Urothelium cell line (cell line): Measurements from ENCODE around the gene MPP1.

Source experiments
- DNase-seq: peaks from one replicate; pipeline ENCODE4 v3.0.0; 2011; ENCODE audit warnings: low spot score, mixed read lengths
- FAIRE-seq: peaks from 2 replicates; lab custom pipeline; 2011; peaks lifted over from hg19 to GRCh38; lab: Jason Lieb, UNC

The MPP1 gene

DNA sequence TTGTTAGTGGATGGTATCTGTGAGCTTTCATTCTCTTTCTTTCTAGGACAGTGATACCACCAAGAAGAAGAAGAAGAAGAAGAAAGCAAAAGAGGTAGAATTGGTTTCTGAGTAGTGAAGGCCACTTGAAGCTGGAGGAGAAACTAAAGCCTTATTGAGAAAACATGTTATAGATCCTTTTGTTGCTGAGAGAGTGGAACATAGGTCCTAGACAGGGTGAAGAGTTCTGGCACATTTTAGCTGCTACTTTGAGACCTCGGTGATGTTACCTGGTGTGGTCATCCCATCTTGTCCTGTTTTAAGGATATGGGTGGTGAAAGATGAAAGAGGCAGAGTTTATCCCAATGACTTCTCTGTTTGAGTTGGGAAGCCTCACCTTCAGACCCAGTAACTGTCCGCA, 28.5 kb downstream of the MPP1 start:
- FAIRE-seq: no peak
- no peak for DNase-seq

DNA sequence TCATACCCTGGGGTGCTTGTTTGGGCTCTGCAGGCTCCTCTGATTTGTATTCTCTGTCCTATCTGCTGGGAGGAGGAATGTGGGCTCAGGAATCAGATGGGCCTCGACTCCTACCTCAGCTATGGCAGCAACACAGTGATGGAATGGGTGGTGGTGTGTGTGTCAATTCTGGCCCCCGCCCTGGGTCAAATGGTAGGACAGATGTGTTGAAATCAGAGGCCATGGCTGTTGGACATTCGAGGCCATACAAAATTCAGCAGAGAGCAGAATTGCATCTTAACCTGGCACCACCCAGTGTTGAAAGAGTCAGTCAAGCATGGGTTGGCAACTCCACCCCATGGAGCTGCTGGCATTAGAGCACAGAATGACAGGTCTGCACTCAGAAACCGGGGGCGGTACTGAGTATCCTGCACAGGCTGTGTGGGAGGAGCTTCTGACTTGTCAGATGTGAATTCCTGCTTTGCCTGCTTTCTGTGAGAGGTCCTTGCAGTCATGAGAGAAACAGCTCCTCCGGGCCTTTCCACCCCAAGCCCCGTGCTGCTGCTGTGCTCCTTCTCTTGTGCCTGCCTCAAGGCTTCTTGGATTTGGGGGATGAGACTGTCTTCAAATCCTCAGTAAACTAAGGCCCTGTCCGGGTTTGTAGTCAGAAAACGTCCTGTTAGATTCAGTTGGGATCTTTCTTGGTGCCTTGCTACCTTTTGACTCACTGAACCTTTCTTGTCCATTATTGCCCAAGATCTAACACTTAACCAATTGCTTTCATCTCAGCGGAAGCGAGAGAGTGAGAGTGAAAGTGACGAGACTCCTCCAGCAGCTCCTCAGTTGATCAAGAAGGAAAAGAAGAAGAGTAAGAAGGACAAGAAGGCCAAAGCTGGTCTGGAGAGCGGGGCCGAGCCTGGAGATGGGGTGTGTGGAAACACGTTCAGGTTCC, 29.6 kb downstream of the MPP1 start:
- no peak for FAIRE-seq
- no peak for DNase-seq

DNA sequence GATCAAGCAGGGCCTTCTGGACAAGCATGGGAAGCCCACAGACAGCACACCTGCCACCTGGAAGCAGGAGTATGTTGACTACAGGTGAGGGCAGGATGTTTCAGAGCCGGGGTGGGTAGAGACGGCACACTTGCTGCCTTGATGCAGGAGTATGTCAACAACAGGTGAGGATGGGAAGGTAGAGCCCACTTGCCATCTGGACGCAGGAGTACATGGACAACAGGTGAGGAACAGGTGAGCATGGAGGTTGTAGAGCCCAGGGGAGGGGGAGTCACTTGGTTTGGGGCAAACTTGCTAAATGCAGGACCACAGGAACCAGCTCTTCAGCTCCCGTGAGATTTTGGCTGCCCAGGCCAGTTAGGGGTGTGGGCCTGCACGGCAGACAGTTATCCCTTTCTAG, 30.7 kb downstream of the MPP1 start:
- no peak for FAIRE-seq

DNA sequence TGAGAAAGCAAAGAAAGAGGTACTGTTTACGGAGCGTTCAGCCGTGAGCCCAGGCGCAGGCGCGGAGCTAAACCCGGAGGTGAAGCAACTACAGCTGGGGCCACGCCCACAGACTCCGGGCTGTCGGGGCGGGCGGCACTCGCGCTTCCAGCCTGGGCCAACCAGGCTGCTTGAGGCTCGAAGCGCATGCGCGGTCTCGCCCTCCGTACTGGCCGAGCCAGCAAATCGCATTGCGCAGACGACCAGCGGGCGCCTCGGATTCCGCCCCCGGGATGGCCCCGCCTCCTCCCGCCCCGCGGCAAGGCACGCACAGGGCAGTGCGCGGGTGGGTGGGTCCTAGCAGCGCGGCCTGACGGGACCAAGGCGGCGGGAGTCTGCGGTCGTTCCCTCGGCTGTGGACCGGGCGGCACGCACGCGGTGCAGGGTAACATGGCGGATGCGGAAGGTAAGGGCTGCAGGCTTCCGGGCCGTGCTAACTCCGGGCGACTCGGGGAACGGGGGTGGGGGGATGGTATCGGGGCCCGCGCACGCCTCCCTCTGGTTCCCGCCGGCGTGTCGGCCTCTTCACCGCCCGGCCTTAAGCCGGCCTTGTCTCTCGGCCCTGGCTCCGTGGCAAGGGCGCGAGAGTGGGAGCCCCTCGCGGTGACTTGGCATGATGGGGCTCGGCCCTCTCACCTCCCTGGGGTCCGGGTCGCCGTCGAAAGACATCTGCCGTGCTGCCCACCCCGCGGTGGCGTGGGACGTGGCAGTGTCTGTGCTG, 42.6 kb downstream of the MPP1 start, which contains the start of gene DKC1:
Gene DKC1 (plus strand): TSS at position 328 of the 760 bp plus-strand sequence. CDS start 102 bp downstream, at position 430.
- DNase-seq (peak; percentile 97), FAIRE-seq (peak; percentile 74)

More for the DNA sequence above, 30.7 kb downstream of the MPP1 start:
- DNase-seq: no peak

DNA sequence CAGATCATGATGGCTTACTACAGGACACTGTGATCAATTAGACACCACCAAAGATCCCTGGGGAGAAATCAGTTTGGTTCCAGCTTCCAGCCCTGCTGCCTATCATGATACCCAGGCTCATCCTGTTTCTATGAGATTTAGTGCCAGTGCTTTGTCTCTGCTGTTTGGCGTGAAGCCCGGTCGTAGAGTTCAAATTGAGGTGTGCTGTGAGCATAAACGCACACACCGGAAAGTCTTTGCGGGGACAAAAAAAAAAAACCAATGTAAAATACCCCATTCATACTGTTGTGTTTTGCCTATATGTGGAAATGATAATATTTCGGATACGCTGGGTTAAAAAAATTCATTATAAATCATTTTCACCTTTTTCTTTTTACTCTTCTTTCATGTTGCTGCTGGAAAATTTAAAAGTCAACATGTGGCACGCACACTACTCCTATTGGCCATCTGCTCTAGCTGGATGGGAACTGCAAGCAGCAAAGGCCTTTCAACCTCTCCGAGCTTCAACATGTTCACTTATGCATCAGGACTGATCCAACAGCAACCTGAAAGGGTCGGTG, 43.2 kb downstream of the MPP1 start:
- FAIRE-seq: no peak
- DNase-seq: no peak

DNA sequence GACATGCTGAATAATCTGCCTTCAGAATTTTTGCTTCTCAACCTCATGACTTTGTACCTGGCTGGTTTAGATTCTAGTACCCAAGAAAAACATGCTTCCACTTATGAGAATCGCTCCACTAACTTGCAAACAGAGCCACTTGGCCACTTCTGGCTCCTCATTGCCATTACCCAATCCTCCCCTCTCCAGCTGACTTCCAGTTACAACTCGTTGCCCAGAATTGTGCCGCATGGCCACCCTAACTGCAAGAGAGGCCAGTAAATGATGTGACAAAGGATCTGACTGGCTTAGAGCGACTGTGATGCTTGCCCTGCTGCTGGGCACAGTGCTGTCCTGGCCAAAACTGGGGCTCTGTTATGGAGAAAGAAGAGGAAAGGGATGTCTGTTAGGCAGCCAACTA, 46.6 kb downstream of the MPP1 start:
- DNase-seq: no peak
- no peak for FAIRE-seq

DNA sequence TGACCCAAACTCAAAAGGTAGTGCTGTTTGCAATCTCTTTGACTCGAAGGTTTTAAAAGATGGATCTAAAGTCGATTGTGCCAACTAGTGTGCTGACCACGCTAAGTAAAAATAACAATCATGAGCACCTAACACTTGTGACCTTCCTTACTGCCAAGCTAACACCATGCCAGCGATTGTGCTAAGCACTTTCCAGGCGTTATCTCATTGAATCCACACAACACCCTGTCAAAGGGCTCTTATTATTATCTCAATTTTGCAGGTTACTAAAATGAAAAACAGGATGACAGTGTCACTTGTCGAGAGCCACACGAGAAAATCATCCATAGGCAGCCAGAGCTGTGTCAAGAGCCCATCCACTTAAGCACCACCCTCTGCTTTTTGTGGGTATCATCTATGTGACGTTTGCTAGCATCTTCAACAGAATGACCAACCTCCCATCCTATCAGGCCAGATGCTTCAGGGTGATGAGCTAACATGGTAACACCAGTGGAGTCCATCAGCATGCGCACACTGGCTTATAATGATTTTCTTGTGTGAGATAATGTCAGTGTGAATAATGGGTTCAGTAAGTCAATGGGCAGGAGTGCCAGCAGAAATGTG, 53.5 kb downstream of the MPP1 start:
- DNase-seq (no peak), FAIRE-seq (no peak)

DNA sequence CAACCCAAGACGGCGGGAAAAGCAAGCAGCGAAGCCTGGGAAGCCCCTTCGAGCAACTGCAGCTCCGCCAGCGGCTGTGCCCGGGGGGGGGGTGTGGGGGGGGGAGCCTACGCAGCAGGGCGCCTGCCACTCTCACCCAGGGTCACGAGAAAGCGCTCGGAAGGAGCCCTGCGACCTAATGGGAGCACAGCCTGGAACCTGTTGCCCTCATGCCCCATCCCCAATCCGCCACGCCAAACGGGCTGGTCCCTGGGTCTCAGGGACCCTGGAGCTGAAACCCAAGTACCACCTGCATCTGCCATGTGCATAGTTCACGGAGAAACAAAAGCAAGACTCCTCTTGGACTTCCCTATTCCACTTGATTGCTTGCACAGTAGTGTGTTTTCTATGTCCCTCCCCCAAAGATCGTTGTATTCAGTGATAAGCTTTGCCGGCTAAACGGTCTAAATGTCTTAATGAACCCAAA, 54.0 kb downstream of the MPP1 start:
- DNase-seq (no peak), FAIRE-seq (no peak)

DNA sequence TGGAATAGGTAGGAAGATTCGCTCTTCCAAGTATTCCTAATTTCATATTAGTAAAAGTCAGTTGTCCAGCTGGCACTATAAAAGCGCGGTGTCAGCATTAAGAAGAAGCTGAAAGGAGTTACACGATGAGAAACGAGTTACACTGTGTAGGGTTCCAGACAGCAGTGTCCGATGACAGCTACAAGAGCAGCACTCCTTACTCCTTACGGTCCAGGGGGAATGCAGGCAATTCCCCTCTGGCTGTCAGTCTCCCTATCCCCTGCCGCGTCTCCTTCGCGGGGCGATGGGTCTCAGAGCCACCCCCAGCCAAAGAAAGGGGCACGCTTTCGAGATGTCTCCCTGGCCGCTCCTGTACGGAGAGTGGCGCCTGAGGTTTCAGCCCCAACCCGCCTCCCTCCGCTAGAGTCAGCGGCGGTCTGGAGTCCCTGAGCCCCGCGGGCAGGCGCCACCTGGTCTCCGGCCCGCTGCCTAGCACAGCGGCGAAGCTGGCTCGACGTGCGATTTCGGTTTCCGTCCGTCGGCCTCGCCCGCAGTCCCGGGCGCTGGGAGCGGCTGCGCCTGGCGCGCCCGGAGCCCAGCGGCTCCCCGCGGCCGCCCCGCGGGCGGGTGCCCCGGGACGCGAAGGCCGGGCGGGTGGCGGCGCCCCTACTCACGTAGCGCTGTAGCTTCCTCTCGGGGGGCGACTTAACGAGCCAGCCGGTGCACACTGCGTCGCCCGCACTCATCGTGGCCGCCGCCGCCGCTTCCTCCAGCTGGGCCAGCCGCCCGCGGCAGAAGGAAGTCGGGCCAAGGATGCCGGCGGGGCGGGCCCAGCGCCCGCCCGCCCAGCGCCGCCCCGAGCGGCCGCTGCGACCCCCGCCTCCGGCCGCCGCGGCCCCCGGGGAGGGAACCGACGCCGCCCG, 54.7 kb downstream of the MPP1 start, which contains the start of gene GAB3:
Gene GAB3 (minus strand): TSS at position 777 of the 902 bp plus-strand sequence. CDS start 52 bp downstream, at position 725.
- DNase-seq (peak; percentile 40), FAIRE-seq (no peak)

DNA sequence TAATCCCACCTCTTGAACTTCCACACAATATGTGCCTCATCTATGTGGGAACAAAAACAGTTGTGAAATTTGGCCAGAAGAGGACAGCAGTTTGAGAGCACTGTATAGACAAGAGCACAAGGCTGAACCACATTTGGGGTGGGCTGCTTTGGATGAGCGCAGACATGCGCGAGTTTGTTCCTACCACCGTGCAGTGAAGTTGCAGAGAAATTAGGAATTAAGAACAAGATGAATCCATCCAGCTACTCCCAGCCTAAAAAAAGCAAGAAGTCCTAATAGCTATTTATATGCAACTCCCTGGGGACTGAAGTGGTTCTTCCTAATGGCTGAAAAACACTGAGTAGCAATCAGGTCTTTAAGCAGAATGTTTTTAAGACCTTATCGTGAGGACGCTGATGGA, 55.4 kb downstream of the MPP1 start:
- no peak for FAIRE-seq
- DNase-seq: no peak

DNA sequence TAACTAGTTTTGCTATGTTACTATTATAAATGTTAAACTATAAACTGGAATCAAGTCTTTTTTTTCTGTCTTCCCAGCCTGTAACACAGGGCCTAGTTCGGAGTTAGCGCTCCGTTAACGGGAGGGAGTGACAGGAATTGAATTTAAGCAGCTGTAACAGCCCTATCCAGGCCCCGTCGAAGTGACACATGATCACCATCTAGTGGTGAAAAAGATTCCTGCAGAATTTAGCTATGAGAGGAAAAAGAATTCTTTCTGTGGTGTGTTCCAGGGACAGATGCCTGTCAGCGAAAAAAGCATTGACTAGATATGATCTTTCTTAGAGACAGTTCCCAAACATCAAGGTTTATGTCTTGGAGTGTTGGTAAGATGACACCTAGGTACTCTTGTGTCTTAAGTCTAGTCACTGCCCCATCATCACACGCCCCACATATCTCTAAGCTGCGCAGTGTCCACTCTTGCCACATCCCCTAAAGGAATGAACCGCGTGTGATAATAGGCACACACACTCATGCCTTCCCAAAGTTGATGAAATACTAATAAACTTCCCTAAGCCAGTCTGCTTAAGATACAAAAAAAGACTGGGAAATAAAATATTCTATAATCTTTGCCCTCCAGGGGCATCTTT, 56.5 kb downstream of the MPP1 start:
- FAIRE-seq (no peak), DNase-seq (peak; percentile 59)

DNA sequence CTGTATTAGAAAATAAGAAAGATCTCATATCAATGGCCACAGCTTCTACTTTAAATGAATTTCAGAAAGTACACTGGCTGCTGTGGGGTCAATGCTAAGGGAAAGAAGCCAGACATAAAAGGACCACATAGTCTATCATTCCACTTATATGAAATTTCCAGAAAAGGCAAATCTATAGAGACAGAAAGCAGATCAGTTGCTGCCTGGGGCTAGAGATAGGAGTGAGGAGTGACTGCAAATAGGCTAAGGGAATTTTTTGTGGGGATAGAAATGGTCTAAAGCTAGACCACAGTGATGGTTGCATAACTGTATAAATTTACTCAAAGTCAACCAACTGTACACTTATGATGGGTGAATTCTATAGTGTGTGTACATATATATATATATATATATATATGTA, 62.7 kb downstream of the MPP1 start:
- FAIRE-seq: no peak
- no peak for DNase-seq

DNA sequence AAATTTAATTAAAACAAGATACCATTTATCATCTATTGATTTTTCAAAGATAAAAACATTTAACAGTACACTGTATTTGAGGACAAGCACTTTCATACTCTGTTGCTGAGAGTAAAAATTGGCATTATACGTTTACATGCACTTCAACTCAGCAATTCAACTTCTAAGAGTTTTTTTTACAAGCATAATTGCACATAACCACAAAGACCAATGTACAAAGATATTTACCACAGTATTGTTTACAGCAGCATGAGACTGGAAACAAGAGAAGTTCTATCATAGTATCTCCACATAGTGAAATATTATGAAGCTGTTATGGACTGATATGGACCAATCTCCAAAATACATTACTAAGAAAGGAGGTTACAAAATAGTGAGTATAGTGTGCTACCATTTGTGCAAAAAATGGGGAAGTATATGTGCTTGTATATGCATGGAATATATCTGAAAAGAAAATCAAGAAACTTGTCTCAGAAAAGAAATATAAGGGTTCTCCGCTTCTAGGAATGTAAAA, 65.3 kb downstream of the MPP1 start:
- DNase-seq (no peak), FAIRE-seq (no peak)

DNA sequence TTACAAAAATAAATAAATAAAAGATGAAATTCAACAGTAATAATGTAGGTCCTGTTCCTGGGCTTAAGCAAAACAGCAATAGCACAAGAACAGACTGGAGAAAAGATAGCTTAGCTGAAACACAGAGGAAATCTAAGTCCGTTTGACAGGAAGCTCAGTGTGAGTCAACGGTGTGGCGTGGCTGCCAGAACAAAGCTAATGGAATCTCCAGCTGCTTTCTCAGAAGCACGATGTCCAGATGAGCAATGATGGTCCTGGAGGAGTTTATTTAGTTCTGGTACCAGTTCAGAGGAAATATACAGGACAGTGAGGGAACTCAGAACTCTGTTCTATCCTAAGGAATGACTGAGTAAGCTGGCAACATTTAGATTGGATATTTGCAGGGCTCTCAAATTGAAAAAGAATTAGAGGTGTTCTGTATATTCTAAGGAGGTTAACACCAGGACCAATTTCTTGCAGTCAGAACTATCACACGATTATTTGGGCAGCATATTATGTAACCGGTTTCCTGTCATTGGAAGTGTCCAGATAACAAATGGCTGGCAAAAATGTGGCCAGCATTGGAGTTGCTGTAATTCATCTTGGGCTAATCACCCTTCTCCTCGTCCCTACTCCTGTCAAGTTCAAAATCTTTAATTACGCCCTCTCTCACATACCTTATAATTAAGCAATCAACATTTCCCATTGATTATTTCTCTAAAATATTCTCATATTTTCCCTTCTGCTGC, 67.1 kb downstream of the MPP1 start:
- no peak for FAIRE-seq
- no peak for DNase-seq

DNA sequence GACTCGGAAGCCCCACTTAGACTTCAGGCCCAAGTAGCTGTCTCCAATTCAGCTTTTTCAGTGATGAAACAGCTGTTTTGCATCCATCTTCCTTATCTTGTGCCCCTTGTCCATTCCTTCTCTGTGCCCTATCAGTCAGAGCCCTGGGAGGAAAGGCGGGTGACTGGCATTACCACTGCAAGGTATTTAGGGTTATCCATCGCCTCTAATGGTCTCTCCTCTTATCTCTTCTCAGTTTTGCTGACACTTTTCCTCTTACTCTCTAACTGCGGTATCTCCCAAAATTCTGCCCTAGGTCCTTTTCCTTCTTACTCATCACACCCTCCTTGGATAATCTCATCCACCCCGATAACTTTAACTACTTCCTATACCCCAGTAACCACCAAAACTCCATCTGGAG, 68.1 kb downstream of the MPP1 start:
- DNase-seq (no peak), FAIRE-seq (no peak)

DNA sequence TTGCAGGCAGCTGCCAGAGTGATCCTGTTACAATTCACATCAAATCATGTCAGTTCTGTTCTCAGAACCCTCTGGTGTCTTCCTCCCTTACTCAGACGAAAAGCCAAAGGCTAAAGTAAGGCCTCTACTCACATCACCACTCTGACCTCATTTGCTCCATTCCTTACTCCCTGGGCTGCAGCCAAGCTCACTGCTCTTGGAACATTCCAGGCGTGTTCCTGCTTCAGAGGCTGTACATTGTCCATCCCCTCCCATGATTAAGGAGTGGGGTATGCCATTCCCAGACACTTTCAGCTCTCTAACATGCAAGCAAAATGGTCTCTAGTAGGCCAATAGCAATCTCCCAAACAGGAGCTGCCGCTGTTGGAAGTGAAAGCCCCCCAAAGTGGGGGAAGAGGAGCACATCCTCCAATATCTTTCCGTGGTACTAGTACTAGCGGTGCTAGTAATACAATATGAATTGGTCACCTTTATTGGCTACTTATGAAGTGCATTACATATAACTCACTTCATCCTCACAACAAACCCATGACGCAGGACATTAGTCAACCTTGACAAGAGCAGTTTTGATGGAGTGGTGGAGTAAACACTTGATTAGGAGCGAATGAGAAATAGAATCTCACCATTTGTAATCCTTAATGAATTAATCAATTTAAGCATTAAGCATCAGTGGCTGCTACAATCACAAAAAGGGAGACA, 69.4 kb downstream of the MPP1 start:
- FAIRE-seq (no peak), DNase-seq (no peak)

DNA sequence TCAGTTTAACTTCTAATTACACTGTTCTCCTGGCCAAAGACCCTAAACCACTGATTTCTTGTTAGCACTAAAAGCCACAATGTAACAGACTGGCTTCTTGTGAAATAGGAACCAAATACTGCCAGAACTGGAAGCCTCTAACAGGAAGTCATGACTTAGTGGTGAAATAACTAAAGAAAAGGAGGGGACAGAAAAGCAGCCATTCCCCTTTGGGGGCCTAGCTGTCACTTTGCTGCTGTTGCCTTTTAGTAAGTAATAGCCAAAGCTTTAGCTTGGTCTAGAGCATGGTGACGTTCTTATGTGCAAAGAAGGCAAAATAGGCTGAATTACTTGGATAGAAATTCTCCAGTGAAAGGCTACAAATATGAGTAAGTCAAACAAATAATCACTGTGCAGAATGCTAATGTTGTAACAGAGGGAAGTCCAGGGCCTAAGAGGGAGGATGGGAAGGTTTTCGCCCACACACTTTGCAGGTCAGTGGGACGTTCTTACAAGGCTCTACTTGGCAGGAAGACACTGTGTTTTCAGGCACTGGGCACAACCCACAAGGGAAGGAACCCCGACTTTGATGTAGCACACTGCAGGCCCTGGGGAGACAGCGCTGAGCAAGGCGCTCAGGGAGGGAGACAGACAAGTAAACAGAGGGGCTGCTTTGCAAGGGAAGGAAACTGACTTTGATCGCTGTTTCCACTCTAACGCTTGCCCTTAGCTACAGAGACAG, 71.1 kb downstream of the MPP1 start:
- no peak for FAIRE-seq
- no peak for DNase-seq
